GM21723 (cell line): ENCODE data around the gene ZCRB1.

Source experiments
- ATAC-seq: cut with Tn5 transposase; IDR thresholded peaks from one replicate; pipeline ENCODE4 v1.9.1; 2021; ENCODE audit warnings: mild to moderate bottlenecking, moderate library complexity; ENCODE audit not compliant: unreplicated experiment

ZCRB1 gene

GRCh38 chr12:42281844-42282243 lies 44.0 kb downstream of the ZCRB1 start:
- no peak for ATAC-seq

GRCh38 chr12:42281278-42281677 lies 44.6 kb downstream of the ZCRB1 start:
- ATAC-seq: no peak

- no peak for ATAC-seq
Observed at GRCh38 chr12:42278128-42278510, 47.8 kb downstream of the ZCRB1 start.

GRCh38 chr12:42277396-42278127 lies 48.3 kb downstream of the ZCRB1 start:
- ATAC-seq: no peak

- ATAC-seq: no peak
Observed at GRCh38 chr12:42275499-42275898, 50.4 kb downstream of the ZCRB1 start.

GRCh38 chr12:42273706-42274105 lies 52.2 kb downstream of the ZCRB1 start:
- no peak for ATAC-seq

GRCh38 chr12:42270596-42270995 lies 55.3 kb downstream of the ZCRB1 start:
- ATAC-seq: no peak

- no peak for ATAC-seq
Observed at GRCh38 chr12:42267413-42268190, 58.3 kb downstream of the ZCRB1 start.

GRCh38 chr12:42266579-42267230 lies 59.2 kb downstream of the ZCRB1 start:
- no peak for ATAC-seq

- ATAC-seq: no peak
Observed at GRCh38 chr12:42262271-42262670, 63.6 kb downstream of the ZCRB1 start.
